Measurements from ENCODE around the gene LBHD2. TPM values are rescaled to one million over a fixed set of nuclear protein-coding genes. Genes with fewer than 3 reads are reported as not detected.
A peak's percentile ranks its signal among the peaks of the same experiment; 100 is the strongest.

Gene LBHD2
- total and polyA plus RNA-seq, 2 of the 8 experiments (the other 6 are each of a cell fraction or from before 2014, with no cell fraction given) = not detected

- TF ChIP-seq SRF (IDR thresholded peaks at IDR 0.05; ENCODE audit: low read depth, low read length) (no peak), JUN (IDR thresholded peaks at IDR 0.05; ENCODE audit: low read depth, low read length) (no peak), CEBPB (IDR thresholded peaks at IDR 0.05; ENCODE audit: low read depth, low read length) (no peak), SIN3A (conservative IDR thresholded peaks at IDR 0.05 in 1 of 2, IDR thresholded peaks at IDR 0.05 in 1 of 2; ENCODE audit: low read depth in 1 of 2, low read length in 2 of 2) (no peak), KDM1A (IDR thresholded peaks at IDR 0.05; ENCODE audit: borderline replicate concordance, low read length) (no peak), SP4 (IDR thresholded peaks at IDR 0.05; ENCODE audit: low read length) (no peak), YY1 (IDR thresholded peaks at IDR 0.05; ENCODE audit: low read depth, low read length) (no peak), RAD21 (IDR thresholded peaks at IDR 0.05 in 1 of 2, conservative IDR thresholded peaks at IDR 0.05 in 1 of 2; ENCODE audit: low read depth in 2 of 2, low read length in 2 of 2) (peak in 1 of 2 experiments; percentile 32; a peak in 1 of 4 replicates)
Measured at GRCh38 chr14:103091041-103091882, 7.3 kb downstream of the LBHD2 start (continued).
